MM.1S (cell line): ENCODE results near the gene NTM.

Source experiments
- DNase-seq: peaks from one replicate; pipeline ENCODE4 v3.0.0-alpha.2; 2015
- H2AFZ ChIP-seq: fragments of 300-600 bp; sonication (generic); 2 replicates; pipeline ENCODE4 v1.6.0; 2016; ENCODE audit warnings: antibody characterized with exemption, low read length
- H3F3A ChIP-seq: fragments of 300-600 bp; sonication (generic); 2 replicates; pipeline ENCODE4 v1.6.1; 2016; ENCODE audit warnings: mild to moderate bottlenecking, antibody characterized with exemption, low read length, moderate library complexity, mixed read lengths; ENCODE audit not compliant: insufficient read depth
- H3K27ac ChIP-seq: fragments of 300-600 bp; sonication (generic); 2 replicates; pipeline ENCODE4 v1.5.1; 2016; ENCODE audit warnings: mild to moderate bottlenecking, low read length
- H3K27me3 ChIP-seq: fragments of 300-600 bp; sonication (generic); replicated peaks from 2 replicates; pipeline ENCODE4 v1.6.0; 2016; ENCODE audit warnings: low read length; ENCODE audit not compliant: insufficient read depth
- H3K36me3 ChIP-seq: fragments of 300-600 bp; sonication (generic); replicated peaks from 2 replicates; pipeline ENCODE4 v1.6.1; 2016; ENCODE audit warnings: mild to moderate bottlenecking, low read length, mixed read lengths; ENCODE audit not compliant: insufficient read depth
- H3K4me1 ChIP-seq: fragments of 300-600 bp; sonication (generic); 2 replicates; pipeline ENCODE4 v1.6.1; 2016; ENCODE audit warnings: low read length, mixed read lengths
- H3K4me2 ChIP-seq: fragments of 300-600 bp; sonication (generic); 2 replicates; pipeline ENCODE4 v1.6.0; 2016; ENCODE audit warnings: low read depth, low read length
- H3K4me3 ChIP-seq: fragments of 300-600 bp; sonication (generic); 2 replicates; pipeline ENCODE4 v1.5.1; 2016; ENCODE audit warnings: low read length, mixed read lengths
- H3K79me2 ChIP-seq: fragments of 300-600 bp; sonication (generic); 2 replicates; pipeline ENCODE4 v1.6.1; 2016; ENCODE audit warnings: mixed run types, low read length, mixed read lengths
- H3K9ac ChIP-seq: fragments of 300-600 bp; sonication (generic); 2 replicates; pipeline ENCODE4 v1.6.1; 2016; ENCODE audit warnings: low read length, mixed read lengths
- H3K9me2 ChIP-seq: fragments of 300-600 bp; sonication (generic); replicated peaks from 2 replicates; pipeline ENCODE4 v1.6.1; 2016; ENCODE audit warnings: mild to moderate bottlenecking, low read length, mixed read lengths; ENCODE audit not compliant: insufficient read depth
- H3K9me3 ChIP-seq: fragments of 300-600 bp; sonication (generic); replicated peaks from 2 replicates; pipeline ENCODE4 v1.6.1; 2016; ENCODE audit warnings: mild to moderate bottlenecking, low read length, mixed read lengths; ENCODE audit not compliant: insufficient read depth
- H4K20me1 ChIP-seq: fragments of 300-600 bp; sonication (generic); 2 replicates; pipeline ENCODE4 v1.6.1; 2016; ENCODE audit warnings: mild to moderate bottlenecking, low read length, moderate library complexity, mixed read lengths; ENCODE audit not compliant: insufficient read depth
- EZH2 ChIP-seq: fragments of 300-600 bp; sonication (generic); optimal IDR thresholded peaks from 2 replicates; pipeline ENCODE3; 2017; ENCODE audit warnings: low read depth, mild to moderate bottlenecking, antibody characterized with exemption, low read length, mixed read lengths
- EZH2phosphoT487 ChIP-seq: fragments of 300-600 bp; sonication (generic); IDR thresholded peaks from 2 replicates; pipeline ENCODE4 v1.6.1; 2018; ENCODE audit warnings: antibody characterized with exemption, low read length
- TF ChIP-seq, protein P1 (sequence below): fragments of 300-600 bp; sonication (generic); IDR thresholded peaks from 2 replicates; pipeline ENCODE4 v1.5.1; 2016; ENCODE audit warnings: antibody characterized with exemption, low read length, mixed read lengths

Gene NTM

DNA sequence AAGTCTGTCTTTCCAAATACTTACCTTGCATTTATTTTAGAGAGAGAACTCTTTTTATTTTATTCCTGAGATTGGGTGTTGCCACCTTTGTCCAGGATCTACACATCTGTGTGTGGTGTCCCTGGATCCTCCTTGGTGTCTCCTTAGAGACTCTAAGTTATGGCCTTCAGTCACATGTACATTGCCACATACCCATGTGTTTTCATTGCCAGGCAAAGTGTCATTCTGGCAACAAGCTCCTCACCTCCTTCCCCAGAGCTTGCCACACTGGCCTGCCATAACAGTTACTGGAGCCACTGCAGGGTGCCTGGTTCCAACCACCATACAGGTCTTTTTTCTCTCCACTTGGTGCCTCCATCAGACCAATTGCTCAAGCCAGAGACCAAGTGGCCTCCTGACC is 379.7 kb downstream of the NTM start:
- H3K79me2 ChIP-seq, result no peaks in the 10 kb centered on the region
- H3K4me2 ChIP-seq, result no peak overlapping the region
- no peaks in the 10 kb centered on the region for H3F3A ChIP-seq
- no peaks in the 10 kb centered on the region for H4K20me1 ChIP-seq
- H3K27ac ChIP-seq, result no peak overlapping the region
- H3K4me3 ChIP-seq, result no peak overlapping the region
- H3K9ac ChIP-seq, result no peak overlapping the region
- H3K36me3 ChIP-seq, result no peaks in the 10 kb centered on the region
- no peak overlapping the region for H2AFZ ChIP-seq
- no peaks in the 10 kb centered on the region for H3K4me1 ChIP-seq
- H3K9me2 ChIP-seq, result no peaks in the 10 kb centered on the region
- no peaks in the 10 kb centered on the region for H3K9me3 ChIP-seq
- DNase-seq, result no peak
- H3K27me3 ChIP-seq, result no peaks in the 10 kb centered on the region
- TF ChIP-seq, protein P1, sequence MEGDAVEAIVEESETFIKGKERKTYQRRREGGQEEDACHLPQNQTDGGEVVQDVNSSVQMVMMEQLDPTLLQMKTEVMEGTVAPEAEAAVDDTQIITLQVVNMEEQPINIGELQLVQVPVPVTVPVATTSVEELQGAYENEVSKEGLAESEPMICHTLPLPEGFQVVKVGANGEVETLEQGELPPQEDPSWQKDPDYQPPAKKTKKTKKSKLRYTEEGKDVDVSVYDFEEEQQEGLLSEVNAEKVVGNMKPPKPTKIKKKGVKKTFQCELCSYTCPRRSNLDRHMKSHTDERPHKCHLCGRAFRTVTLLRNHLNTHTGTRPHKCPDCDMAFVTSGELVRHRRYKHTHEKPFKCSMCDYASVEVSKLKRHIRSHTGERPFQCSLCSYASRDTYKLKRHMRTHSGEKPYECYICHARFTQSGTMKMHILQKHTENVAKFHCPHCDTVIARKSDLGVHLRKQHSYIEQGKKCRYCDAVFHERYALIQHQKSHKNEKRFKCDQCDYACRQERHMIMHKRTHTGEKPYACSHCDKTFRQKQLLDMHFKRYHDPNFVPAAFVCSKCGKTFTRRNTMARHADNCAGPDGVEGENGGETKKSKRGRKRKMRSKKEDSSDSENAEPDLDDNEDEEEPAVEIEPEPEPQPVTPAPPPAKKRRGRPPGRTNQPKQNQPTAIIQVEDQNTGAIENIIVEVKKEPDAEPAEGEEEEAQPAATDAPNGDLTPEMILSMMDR, result no peak
- TF ChIP-seq EZH2 (no peak), EZH2phosphoT487 (no peak)

DNA sequence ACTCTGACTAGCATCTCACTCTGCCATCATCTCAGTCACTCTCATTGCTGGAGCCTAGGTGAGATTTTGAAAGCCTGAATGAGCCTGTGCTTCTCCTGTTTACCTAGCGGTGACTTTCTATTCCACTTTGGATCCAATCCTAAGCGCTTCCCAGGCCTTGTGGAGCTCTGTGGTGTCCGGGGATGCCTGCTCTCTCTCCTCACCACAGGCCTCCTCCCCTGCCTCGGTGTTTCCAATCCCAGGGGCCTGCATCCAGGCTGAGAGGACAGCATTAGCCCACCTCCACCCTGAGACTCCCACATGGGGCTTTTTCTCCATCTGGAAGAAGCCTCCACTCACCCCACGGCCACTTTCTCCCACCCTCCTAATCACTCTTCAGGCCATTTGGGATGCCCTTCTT is 380.3 kb downstream of the NTM start:
- Histone ChIP-seq H3K9ac (no peak overlapping the region), H3F3A (no peaks in the 10 kb centered on the region), H4K20me1 (no peaks in the 10 kb centered on the region), H3K4me1 (no peaks in the 10 kb centered on the region), H3K4me2 (no peak overlapping the region), H3K9me2 (no peaks in the 10 kb centered on the region), H3K27me3 (no peaks in the 10 kb centered on the region), H3K4me3 (no peak overlapping the region), H2AFZ (no peak overlapping the region), H3K9me3 (no peaks in the 10 kb centered on the region), H3K27ac (no peak overlapping the region), H3K36me3 (no peaks in the 10 kb centered on the region), H3K79me2 (no peaks in the 10 kb centered on the region)
- TF ChIP-seq EZH2phosphoT487, result no peak
- no peak for DNase-seq

DNA sequence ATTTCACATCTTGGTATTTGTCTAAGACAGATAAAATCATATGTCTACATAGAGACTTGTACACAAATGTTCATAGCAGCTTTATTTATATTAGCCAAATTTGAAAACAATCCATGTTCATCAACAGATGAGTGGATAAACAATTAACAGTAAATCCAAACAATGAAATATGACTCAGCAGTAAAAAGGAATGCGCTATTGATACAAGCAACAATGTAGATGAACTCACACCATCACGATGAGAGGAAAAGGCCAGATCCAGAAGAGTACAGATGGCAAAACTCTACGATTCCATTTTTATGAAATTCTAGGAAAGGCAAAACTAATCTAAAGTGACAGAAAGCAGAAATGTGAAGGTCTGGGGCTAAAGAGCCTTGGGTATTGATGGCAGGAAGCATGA is 384.3 kb downstream of the NTM start:
- DNase-seq, result no peak
- Histone ChIP-seq H3F3A (no peaks in the 10 kb centered on the region), H3K27me3 (no peaks in the 10 kb centered on the region), H3K27ac (no peak overlapping the region), H3K4me1 (no peaks in the 10 kb centered on the region), H3K4me2 (no peak overlapping the region), H3K9ac (no peak overlapping the region), H3K36me3 (no peaks in the 10 kb centered on the region), H3K4me3 (no peak overlapping the region), H3K9me3 (no peaks in the 10 kb centered on the region), H3K9me2 (no peaks in the 10 kb centered on the region), H2AFZ (no peak overlapping the region), H4K20me1 (no peaks in the 10 kb centered on the region), H3K79me2 (no peaks in the 10 kb centered on the region)
- TF ChIP-seq EZH2phosphoT487, result no peak
- TF ChIP-seq, protein P1, result no peak
- no peak for TF ChIP-seq EZH2

DNA sequence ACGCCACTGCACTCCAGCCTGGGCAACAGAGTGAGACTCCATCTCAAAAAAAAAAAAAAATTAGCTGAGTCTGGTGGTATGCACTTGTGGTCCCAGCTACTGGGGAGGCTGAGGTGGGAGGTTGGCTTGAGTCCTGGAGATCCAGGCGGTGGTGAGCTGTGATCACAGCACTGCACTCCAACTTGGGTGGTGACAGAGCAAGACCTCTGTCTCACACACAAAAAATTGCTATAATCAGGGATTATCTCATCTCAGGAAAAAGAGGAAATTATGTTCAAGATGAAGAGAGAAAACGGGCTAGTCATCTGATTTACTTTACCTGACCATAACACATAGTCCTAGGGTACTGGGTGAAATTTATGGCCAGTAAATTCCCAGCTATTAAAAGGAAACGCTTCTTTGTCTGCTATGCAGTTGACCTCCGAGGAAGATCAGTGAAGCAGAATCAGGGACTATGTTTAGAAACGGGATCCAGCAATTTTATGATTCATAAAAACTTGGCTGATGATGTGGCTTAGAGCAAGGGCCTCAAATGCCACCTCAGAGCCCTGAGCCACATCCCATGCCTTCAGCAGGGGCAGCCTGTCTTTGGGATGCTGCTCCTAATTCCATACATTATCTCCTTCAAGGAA is 386.2 kb downstream of the NTM start:
- TF ChIP-seq, protein P1, result no peak
- TF ChIP-seq EZH2phosphoT487, result no peak
- TF ChIP-seq EZH2, result no peak
- H3K9me2 ChIP-seq, result no peaks in the 10 kb centered on the region
- no peak for DNase-seq
- H3K36me3 ChIP-seq, result no peaks in the 10 kb centered on the region
- no peaks in the 10 kb centered on the region for H3F3A ChIP-seq
- no peak overlapping the region for H3K4me2 ChIP-seq
- H2AFZ ChIP-seq, result no peak overlapping the region
- no peaks in the 10 kb centered on the region for H3K4me1 ChIP-seq
- no peak overlapping the region for H3K27ac ChIP-seq
- no peaks in the 10 kb centered on the region for H3K79me2 ChIP-seq
- no peaks in the 10 kb centered on the region for H3K9me3 ChIP-seq
- H3K4me3 ChIP-seq, result no peak overlapping the region
- no peaks in the 10 kb centered on the region for H4K20me1 ChIP-seq
- no peak overlapping the region for H3K9ac ChIP-seq
- no peaks in the 10 kb centered on the region for H3K27me3 ChIP-seq
